Measurements from ENCODE around the gene MED6.

GRCh38 chr14:70645892-70646291 lies 45.4 kb upstream of the MED6 start:
- TF ChIP-seq EZH2phosphoT487 (IDR thresholded peaks at IDR 0.05; ENCODE audit: unreplicated experiment) = no peak
- TF ChIP-seq CTCF (conservative IDR thresholded peaks at IDR 0.05; ENCODE audit: low read depth in 2 of 2) = no peak
- TF ChIP-seq POLR2AphosphoS5 (IDR thresholded peaks at IDR 0.05; ENCODE audit: low read depth) = no peak
- no peak for TF ChIP-seq REST (IDR thresholded peaks at IDR 0.05; ENCODE audit: unreplicated experiment)
- no peak for TF ChIP-seq EZH2 (IDR thresholded peaks at IDR 0.05; ENCODE audit: low read depth, unreplicated experiment)
- TF ChIP-seq JUNB (IDR thresholded peaks at IDR 0.05; ENCODE audit: unreplicated experiment) = no peak

Data from GM23338 (cell line).